Mesendoderm (in vitro differentiated cells): ENCODE measurements around the gene ANKS1B.

Experiments used
- DNase-seq: peaks from one replicate; pipeline ENCODE4 v3.0.0; 2013
- H2AK5ac ChIP-seq: 2 replicates; pipeline ENCODE4 v1.6.1; 2013; ENCODE audit warnings: low read length, inconsistent platforms
- H2BK120ac ChIP-seq: 2 replicates; pipeline ENCODE4 v1.6.1; 2013; ENCODE audit warnings: low read depth, mild to moderate bottlenecking, low read length, moderate library complexity, mixed read lengths
- H2BK15ac ChIP-seq: replicated peaks from 2 replicates; pipeline ENCODE4 v1.6.1; 2013; ENCODE audit warnings: low read depth, mild to moderate bottlenecking, moderate library complexity
- H2BK5ac ChIP-seq: 2 replicates; pipeline ENCODE4 v1.6.1; 2013; ENCODE audit warnings: low read length, inconsistent platforms
- H3K18ac ChIP-seq: 2 replicates; pipeline ENCODE4 v1.6.1; 2013; ENCODE audit warnings: mild to moderate bottlenecking, low read length, mixed read lengths
- H3K23ac ChIP-seq: one replicate; pipeline ENCODE4 v1.6.1; 2013; ENCODE audit warnings: low read length
- H3K27ac ChIP-seq: 2 replicates; pipeline ENCODE4 v1.5.1; 2013; ENCODE audit warnings: low read depth, mild to moderate bottlenecking, inconsistent platforms, low read length, moderate library complexity
- H3K27me3 ChIP-seq: 2 replicates; pipeline ENCODE4 v1.6.1; 2013; ENCODE audit warnings: low read length, control low read depth, mild to moderate bottlenecking, inconsistent platforms; ENCODE audit not compliant: insufficient read depth, poor library complexity
- H3K36me3 ChIP-seq: 2 replicates; pipeline ENCODE4 v1.6.1; 2013; ENCODE audit warnings: low read length, inconsistent platforms; ENCODE audit not compliant: control insufficient read depth, insufficient read depth
- H3K4ac ChIP-seq: one replicate; pipeline ENCODE4 v1.6.1; 2013; ENCODE audit warnings: low read depth, mild to moderate bottlenecking, low read length, moderate library complexity
- H3K4me1 ChIP-seq: 2 replicates; pipeline ENCODE4 v1.6.1; 2013; ENCODE audit warnings: low read depth, low read length, inconsistent platforms; ENCODE audit not compliant: control insufficient read depth
- H3K4me2 ChIP-seq: 2 replicates; pipeline ENCODE4 v1.6.1; 2013; ENCODE audit warnings: low read length
- H3K4me3 ChIP-seq: 2 replicates; pipeline ENCODE4 v1.5.1; 2013; ENCODE audit warnings: mild to moderate bottlenecking, low read length
- H3K56ac ChIP-seq: one replicate; pipeline ENCODE4 v1.6.1; 2013; ENCODE audit warnings: low read length
- H3K79me1 ChIP-seq: 2 replicates; pipeline ENCODE4 v1.6.1; 2013; ENCODE audit warnings: low read length, inconsistent platforms
- H3K79me2 ChIP-seq: 2 replicates; pipeline ENCODE4 v1.6.1; 2013; ENCODE audit warnings: mild to moderate bottlenecking, low read length; ENCODE audit not compliant: control insufficient read depth, insufficient read depth
- H3K9ac ChIP-seq: 2 replicates; pipeline ENCODE4 v1.6.1; 2013; ENCODE audit warnings: low read length, inconsistent platforms
- H4K5ac ChIP-seq: one replicate; pipeline ENCODE4 v1.6.1; 2013; ENCODE audit warnings: low read length
- H4K8ac ChIP-seq: one replicate; pipeline ENCODE4 v1.6.1; 2013; ENCODE audit warnings: low read depth, mild to moderate bottlenecking, control low read depth, low read length, moderate library complexity
- WGBS: extraction: QIAGEN DNeasy Blood & Tissue Kit; methylation state at CpG from one replicate; pipeline ENCODE4 v1.1.7; 2013; ENCODE audit warnings: low lambda C conversion rate, missing lambda C conversion rate; ENCODE audit not compliant: insufficient coverage; ENCODE audit errors: extremely low coverage; 5-methylcytosine and 5-hydroxymethylcytosine counted together

Gene ANKS1B

GRCh38 chr12:99282624-99283023 lies 702.1 kb downstream of the ANKS1B start:
- Histone ChIP-seq H2BK5ac (no peak overlapping the region), H2BK120ac (no peak overlapping the region), H4K8ac (no peak overlapping the region), H3K4me2 (no peak overlapping the region), H3K27ac (no peak overlapping the region), H3K4me3 (no peak overlapping the region), H4K5ac (no peak overlapping the region), H3K27me3 (no peaks in the 10 kb centered on the region), H3K9ac (no peak overlapping the region), H3K4me1 (no peaks in the 10 kb centered on the region), H2AK5ac (no peak overlapping the region), H3K56ac (no peak overlapping the region), H3K79me2 (no peaks in the 10 kb centered on the region), H3K79me1 (no peaks in the 10 kb centered on the region), H2BK15ac (no peak overlapping the region), H3K23ac (no peak overlapping the region), H3K4ac (no peak overlapping the region), H3K36me3 (no peaks in the 10 kb centered on the region), H3K18ac (no peak overlapping the region)
- no peak for DNase-seq
- no CpG with 5 or more reads among the region's 5 CpGs for WGBS

DNA sequence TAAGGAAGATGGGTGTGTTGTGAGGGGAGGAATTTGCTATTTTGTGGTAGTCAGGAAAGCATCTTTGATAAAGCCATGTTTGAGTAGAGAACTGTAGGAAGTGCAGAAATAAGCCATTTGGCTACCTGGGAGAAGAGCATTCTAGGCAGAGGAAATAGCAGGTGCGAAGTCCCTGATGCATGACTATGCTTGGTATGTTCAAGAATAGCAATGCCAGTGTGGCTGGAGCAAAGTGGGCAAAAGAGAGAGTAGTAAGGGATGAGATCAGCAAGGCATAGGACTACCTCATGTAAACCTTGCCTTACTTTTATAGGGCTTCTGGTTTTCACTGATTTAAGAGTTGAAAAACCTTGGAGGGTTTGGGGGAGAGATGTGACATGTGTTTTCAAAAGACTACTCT lies 702.6 kb downstream of the ANKS1B start:
- Histone ChIP-seq H3K27me3 (no peaks in the 10 kb centered on the region), H3K18ac (no peak overlapping the region), H3K36me3 (no peaks in the 10 kb centered on the region), H3K4ac (no peak overlapping the region), H2AK5ac (no peak overlapping the region), H3K56ac (no peak overlapping the region), H2BK15ac (no peak overlapping the region), H3K27ac (no peak overlapping the region), H3K79me2 (no peaks in the 10 kb centered on the region), H3K4me1 (no peaks in the 10 kb centered on the region), H2BK5ac (no peak overlapping the region), H4K8ac (no peak overlapping the region), H2BK120ac (no peak overlapping the region), H3K4me2 (no peak overlapping the region), H3K9ac (no peak overlapping the region), H4K5ac (no peak overlapping the region), H3K23ac (no peak overlapping the region), H3K79me1 (no peaks in the 10 kb centered on the region), H3K4me3 (no peak overlapping the region)
- no peak for DNase-seq
- no CpG with 5 or more reads among the region's 1 CpG for WGBS

- no CpG with 5 or more reads among the region's 2 CpGs for whole genome bisulfite sequencing
These were observed 703.5 kb downstream of the ANKS1B start for GRCh38 chr12:99281277-99281676.

DNA sequence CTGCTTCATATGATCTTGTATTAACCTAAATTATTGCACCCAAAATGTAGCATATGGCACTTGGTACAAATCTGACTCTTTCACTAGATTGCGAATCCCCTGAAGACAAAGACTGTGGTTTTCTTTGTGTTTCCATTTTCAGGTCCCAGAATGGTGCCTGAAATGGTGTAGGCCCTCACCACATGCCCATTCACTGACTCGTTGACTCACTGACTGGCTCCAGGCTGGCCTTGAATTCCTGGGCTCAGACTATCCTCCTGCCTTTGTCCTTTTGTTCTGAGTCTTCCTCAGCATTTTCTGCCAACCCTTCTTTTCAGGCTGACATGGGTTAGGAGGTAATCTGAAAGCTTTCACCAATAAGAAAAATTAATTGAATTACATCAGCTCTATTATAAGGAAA lies 705.8 kb downstream of the ANKS1B start:
- Histone ChIP-seq H3K9ac (no peak overlapping the region), H3K4me1 (no peaks in the 10 kb centered on the region), H3K4me2 (no peak overlapping the region), H3K27ac (no peak overlapping the region), H3K79me2 (no peaks in the 10 kb centered on the region), H3K36me3 (no peaks in the 10 kb centered on the region), H3K27me3 (no peaks in the 10 kb centered on the region), H2BK120ac (no peak overlapping the region), H3K4me3 (no peak overlapping the region), H2BK5ac (no peak overlapping the region), H2AK5ac (no peak overlapping the region), H4K8ac (no peak overlapping the region), H3K56ac (no peak overlapping the region), H3K18ac (no peak overlapping the region), H4K5ac (no peak overlapping the region), H3K4ac (no peak overlapping the region), H2BK15ac (no peak overlapping the region), H3K79me1 (no peaks in the 10 kb centered on the region), H3K23ac (no peak overlapping the region)
- peak; percentile 23 for DNase-seq
- WGBS = no CpG with 5 or more reads among the region's 2 CpGs

More at GRCh38 chr12:99281277-99281676, 703.5 kb downstream of the ANKS1B start:
- Histone ChIP-seq H4K8ac (no peak overlapping the region), H3K4ac (no peak overlapping the region), H3K9ac (no peak overlapping the region), H3K18ac (no peak overlapping the region), H4K5ac (no peak overlapping the region), H2BK15ac (no peak overlapping the region), H3K4me1 (no peaks in the 10 kb centered on the region), H3K27ac (no peak overlapping the region), H2BK120ac (no peak overlapping the region), H3K36me3 (no peaks in the 10 kb centered on the region), H3K27me3 (no peaks in the 10 kb centered on the region), H2AK5ac (no peak overlapping the region), H3K79me1 (no peaks in the 10 kb centered on the region), H3K56ac (no peak overlapping the region), H2BK5ac (no peak overlapping the region), H3K4me3 (no peak overlapping the region), H3K4me2 (no peak overlapping the region), H3K23ac (no peak overlapping the region), H3K79me2 (no peaks in the 10 kb centered on the region)
- DNase-seq = no peak

GRCh38 chr12:99277591-99278379 lies 707.0 kb downstream of the ANKS1B start:
- Histone ChIP-seq H3K18ac (no peak overlapping the region), H2AK5ac (no peak overlapping the region), H4K5ac (no peak overlapping the region), H3K4me1 (no peaks in the 10 kb centered on the region), H3K23ac (no peak overlapping the region), H3K79me1 (no peaks in the 10 kb centered on the region), H3K79me2 (no peaks in the 10 kb centered on the region), H3K4me3 (no peak overlapping the region), H3K27ac (no peak overlapping the region), H3K9ac (no peak overlapping the region), H2BK120ac (no peak overlapping the region), H3K4me2 (no peak overlapping the region), H3K27me3 (no peaks in the 10 kb centered on the region), H4K8ac (no peak overlapping the region), H3K36me3 (no peaks in the 10 kb centered on the region), H3K56ac (no peak overlapping the region), H2BK5ac (no peak overlapping the region), H2BK15ac (no peak overlapping the region), H3K4ac (no peak overlapping the region)
- DNase-seq = no peak
- no CpG with 5 or more reads among the region's 5 CpGs for WGBS

DNA sequence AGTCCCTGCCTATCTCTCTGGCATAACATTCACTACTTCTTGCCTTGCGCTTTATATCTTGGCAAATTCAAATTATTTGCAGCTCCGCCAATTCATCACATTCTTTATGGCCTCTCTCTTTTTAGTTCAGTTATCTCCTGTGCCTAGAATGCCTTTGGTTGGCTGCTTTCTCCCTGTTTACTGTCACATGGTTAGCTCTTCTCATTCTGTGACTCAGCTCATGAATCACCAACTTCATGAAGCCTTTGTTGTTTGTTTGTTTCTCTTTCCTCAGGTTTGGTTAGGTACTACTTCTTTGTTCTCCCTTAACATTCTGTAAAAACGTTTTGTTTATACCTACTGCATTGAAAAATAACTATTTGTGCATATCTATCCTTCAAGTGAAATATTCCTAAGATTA lies 713.7 kb downstream of the ANKS1B start:
- no peaks in the 10 kb centered on the region for H3K36me3 ChIP-seq

More for the DNA sequence above, 713.7 kb downstream of the ANKS1B start:
- Histone ChIP-seq H3K79me2 (no peaks in the 10 kb centered on the region), H4K5ac (no peak overlapping the region), H3K4me1 (no peaks in the 10 kb centered on the region), H3K27ac (no peak overlapping the region), H3K23ac (no peak overlapping the region), H2BK5ac (no peak overlapping the region), H3K79me1 (no peaks in the 10 kb centered on the region), H2AK5ac (no peak overlapping the region), H3K18ac (no peak overlapping the region), H4K8ac (no peak overlapping the region), H2BK120ac (no peak overlapping the region), H3K4ac (no peak overlapping the region), H3K4me2 (no peak overlapping the region), H3K9ac (no peak overlapping the region), H2BK15ac (no peak overlapping the region), H3K27me3 (no peaks in the 10 kb centered on the region), H3K4me3 (no peak overlapping the region), H3K56ac (no peak overlapping the region)
- peak; percentile 40 for DNase-seq
- WGBS = no CpG with 5 or more reads among the region's 3 CpGs
